Dermis blood vessel endothelial cell (primary cell): ENCODE data around the gene C20orf204. TPM values are rescaled to one million over a fixed set of nuclear protein-coding genes. Genes with fewer than 3 reads are reported as not detected.

Experiments
- DNase-seq: peaks from one replicate; pipeline ENCODE4 v3.0.0; 2010
- total RNA-seq: library from RNA; depleted of rRNA; stranded (reverse); fragments of >200 nt; gene quantifications from 2 replicates; pipeline ENCODE4 v1.2.3, GENCODE V29; 2014

C20orf204 gene
- total RNA-seq, 1 donor from 2014 or later, result 11.2 TPM

DNA sequence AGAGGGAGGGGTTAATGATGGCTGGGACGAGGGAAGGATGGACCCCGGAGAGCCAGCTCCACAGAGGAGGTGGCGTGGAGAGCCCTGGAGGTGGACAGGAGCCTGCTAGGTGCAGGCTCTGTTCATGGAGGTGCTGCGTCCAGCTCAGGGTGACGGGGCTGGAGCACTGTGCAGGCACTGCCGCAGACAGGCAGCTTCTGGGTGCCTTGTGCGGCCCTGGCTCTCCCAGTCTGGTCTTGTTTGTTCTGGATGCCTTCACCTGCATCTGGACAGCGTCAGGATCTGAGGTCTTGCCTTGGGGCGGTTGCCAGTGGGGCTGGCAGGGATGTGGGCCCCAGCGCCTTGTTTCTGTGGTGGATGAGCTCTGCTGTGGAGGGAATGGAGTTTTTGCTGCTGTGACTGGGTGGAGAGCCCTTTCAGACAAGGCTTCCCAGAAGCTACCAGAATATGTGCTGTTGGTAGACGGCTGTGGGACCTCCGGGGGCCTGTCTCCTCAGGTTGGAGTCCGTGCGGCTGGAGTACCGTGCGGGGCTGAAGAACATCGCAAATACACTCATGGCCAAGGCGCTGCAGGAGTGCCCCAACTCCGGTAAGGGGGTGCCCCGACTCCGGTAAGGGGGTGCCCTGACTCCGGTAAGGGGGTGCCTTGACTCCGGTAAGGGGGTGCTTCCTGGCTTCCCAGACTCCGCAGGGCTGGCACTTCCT lies 7.8 kb upstream of the C20orf204 start:
- DNase-seq, result no peak

GRCh38 chr20:64029293-64030117 lies 6.5 kb upstream of the C20orf204 start:
- DNase-seq, result no peak

DNA sequence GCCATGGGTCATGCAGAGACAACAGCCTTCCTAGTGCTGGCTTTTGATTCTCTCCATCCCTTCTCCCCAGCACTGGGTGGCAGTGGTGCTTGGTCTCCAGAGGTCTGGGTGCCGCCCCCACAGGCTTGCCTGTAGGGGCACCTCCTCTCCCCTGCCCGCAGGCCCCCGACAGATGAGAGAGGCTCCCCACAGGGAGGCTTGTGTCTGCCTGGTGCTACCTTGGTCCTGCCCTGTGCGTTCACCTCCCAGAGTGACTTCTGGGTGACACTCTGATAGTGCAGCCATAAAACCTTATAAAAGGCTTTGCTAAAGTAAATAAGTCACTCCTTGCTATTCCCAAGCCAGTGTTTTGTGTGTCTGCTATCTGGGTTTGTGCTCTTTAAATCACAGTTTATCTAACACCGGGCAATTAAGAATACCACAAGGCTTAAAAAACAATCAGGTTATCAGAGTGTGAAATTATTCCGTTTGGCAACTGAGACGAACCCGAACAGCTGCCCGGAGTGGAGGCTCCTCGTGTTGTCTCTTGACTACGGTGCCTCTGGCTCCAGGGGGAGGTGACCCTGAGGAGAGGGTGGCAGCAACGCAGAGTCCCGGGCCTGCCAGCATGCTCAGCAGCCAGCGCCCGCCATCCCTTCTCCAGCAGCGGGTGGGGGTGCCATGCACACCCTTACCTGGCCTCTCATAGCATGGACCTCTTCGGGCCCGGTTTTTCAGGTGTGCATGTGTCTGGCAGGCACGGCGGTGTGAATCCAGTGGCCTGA lies 5.4 kb upstream of the C20orf204 start:
- no peak for DNase-seq

DNA sequence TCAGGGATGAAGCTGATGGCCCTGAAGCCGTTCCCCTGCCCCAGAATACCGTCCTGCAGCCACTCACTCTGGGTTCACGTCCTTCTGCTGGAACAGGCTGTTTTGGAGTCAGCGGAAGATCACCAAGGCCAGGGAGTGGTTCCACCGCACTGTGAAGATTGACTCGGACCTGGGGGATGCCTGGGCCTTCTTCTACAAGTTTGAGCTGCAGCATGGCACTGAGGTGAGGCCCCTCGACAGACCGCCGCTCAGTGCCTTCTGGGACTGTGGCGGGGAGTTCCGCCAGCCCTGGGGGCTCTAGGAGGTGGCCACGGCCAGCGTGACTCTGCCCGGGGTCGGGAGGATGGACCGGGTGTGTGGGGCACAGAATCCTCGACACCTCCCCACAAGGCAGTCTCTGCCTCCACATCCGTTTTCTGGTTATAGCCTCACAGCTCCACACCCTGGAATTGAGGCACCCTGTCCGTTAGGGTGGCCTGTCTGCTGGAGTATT lies 4.1 kb upstream of the C20orf204 start:
- no peak for DNase-seq

DNA sequence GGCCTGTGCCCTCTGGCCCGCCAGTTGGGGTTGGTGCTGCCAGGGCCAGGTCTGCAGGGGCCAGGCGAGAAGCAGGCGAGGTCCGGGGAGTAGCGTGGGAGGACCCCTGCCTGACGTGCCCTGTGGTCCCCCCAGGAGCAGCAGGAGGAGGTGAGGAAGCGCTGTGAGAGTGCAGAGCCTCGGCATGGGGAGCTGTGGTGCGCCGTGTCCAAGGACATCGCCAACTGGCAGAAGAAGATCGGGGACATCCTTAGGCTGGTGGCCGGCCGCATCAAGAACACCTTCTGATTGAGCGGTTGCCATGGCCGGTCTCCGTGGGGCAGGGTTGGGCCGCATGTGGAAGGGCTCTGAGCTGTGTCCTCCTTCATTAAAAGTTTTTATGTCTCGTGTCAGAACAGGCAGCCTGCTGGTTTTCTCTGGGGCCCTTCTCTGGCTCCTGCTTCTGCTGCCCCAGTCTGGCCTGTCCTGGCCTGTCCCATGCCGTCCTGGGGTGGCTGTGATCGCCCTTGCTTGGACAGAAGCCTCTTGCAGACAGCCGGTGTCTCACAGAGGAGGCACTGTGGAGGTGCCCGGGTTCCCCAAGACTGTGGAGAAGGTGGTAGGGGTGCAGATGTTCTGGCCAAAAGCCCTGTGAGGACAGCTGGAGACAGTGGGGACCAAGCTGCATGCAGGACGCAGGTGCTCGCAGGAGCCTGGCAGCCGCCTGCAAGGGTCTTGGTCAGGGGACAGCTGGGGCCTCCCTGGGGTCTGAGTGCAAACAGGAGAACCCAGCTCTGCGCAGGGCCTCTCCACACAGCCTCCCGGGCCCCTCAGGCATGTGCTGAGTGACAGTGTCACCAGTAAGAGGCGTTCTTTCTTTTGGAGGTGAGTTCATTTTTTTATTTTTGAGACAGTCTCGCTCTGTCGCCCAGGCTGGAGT lies 3.0 kb upstream of the C20orf204 start:
- no peak for DNase-seq

DNA sequence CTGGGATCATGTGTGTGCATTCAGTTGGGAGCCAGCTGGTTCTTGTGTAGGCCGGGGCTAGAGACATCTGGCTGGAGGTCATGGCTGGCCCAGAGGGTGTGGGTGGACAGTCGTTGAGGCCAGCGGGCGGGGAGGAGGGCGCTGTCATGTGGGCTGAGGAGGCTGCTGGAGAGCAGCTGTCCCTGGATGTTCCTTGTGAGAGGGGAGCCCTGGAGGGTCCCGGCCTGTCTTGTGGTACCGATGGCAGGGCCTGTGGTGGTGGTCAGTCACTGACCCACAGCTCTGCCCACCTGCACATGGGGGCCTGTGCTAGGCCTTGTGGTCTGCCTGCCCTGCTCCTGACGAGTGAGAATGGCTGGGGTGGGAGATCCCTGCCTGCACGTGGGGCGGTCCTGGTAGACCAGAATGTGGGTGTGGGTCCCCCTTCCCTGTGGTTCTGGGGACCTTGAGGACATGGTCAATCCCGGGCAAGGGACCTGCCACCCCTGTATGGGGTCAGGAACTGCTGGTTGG lies 1.9 kb upstream of the C20orf204 start:
- no peak for DNase-seq

DNA sequence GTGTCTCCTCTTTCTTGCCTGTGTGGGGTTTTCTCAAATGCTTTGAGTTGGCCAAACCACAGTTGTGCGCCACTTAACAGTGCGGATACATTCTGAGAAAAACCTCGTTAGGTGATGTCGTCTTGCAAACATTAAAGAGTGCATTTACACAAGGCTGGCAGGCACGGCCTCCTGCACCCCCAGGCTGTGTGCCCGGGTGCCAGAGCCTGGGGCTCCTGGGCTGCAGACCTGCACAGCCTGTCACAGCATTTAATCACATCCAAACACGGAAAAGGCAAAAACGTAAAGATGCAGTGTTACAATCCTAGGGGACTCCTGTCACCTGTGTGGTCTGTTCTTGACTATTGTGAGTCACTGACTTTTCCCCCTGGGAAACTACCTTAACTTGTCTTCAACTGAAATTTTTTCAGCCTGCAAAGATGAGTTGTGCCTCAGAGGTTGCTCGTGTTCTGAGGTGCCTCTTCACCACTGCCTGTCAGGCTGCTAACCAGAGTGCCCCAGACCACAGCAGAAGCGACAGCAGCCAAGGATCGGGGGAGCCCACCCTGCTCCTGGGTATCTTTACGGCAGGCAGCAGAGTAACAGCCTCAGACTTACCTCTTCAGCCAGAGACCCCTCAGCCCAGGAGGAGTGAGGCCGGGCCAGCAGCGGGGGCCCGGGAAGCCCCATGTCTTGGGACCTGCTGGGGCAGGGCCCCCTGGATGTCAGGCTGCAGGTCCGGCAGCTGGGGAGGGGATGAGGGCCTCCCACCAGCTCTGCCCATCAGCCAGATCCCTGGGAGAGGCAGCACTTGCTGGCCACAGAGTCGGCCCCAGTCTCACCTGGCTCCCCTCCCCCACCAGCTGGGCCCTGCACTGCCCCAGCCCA lies 683 bp upstream of the C20orf204 start:
- DNase-seq, result no peak

DNA sequence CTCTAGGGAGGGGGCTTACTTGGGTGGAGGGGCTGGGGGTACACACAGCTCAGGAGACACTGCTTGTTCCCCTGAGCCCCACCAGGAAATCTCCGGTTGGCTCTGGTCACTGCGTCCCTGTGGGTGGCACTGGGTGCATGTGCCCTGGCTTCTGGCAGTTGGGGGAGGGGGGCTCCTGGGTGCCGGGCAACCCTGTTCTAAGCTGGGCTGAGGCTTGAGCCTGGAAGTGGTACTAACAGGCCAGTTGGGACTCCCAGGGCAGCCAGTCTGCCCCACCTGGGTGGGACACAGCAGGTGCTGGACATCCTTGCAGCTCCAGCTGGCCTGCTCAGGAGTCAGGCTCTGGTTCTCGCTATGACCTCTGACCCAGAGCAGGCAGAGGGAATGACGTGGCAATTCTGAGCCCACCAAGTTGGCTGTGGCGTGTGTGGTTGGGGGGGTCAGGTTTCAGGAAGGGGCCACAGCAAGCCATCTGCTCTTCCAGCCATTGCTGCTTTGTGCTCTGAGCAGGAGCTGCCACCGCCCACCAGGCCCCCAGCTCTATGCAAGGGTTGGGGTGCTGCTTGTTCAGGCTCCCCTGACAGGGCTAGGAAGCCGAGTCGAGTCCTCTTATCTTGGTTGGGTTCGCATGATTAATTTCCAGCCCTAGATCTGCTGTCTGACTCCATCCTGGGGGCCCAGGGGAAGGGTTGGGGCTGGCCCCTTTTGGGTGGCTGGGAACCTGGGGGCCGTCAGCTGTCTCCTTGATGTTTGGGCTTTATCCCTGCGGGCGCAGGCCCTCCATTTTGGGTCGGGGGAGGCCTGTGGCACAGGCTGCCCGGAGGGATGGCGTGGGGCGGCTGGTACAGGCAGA lies 590 bp downstream of the C20orf204 start:
- no peak for DNase-seq

DNA sequence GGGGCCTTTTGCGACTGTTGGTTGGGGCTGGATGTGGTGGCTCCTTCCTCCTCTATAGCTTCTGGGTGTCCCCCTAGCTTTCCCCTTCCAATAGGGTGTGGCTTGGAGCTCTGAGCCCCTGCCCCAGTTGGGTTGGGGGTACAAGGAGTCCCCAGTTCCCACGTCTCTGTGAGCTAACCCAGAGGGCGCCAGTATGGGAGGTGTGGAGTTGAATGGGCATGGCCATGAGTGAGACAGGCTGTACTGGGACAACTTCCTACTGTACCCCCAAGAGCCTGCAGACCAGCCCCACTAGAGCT lies 1.2 kb downstream of the C20orf204 start:
- no peak for DNase-seq

GRCh38 chr20:64037498-64038213 lies 1.7 kb downstream of the C20orf204 start:
- DNase-seq, result peak; percentile 41

DNA sequence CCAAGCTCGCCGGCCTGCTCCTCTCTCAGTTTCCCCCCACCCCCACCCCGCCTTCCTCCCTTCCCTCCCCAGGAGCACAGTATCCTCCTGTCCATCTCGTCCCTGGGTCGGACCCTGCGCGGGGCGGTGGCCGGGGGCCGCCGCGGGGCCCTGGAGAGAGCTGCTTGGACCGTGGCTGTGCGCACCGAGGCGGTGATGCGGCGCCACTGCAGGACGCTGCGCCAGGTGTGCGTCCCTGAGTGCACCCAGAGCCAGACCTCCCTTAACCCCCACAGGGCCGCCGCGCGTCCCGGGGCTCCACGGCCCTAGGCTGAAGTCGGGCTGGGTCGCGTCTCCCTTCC lies 2.2 kb downstream of the C20orf204 start:
- DNase-seq, result no peak

GRCh38 chr20:64038565-64039292 lies 2.7 kb downstream of the C20orf204 start:
- DNase-seq, result peak; percentile 96

DNA sequence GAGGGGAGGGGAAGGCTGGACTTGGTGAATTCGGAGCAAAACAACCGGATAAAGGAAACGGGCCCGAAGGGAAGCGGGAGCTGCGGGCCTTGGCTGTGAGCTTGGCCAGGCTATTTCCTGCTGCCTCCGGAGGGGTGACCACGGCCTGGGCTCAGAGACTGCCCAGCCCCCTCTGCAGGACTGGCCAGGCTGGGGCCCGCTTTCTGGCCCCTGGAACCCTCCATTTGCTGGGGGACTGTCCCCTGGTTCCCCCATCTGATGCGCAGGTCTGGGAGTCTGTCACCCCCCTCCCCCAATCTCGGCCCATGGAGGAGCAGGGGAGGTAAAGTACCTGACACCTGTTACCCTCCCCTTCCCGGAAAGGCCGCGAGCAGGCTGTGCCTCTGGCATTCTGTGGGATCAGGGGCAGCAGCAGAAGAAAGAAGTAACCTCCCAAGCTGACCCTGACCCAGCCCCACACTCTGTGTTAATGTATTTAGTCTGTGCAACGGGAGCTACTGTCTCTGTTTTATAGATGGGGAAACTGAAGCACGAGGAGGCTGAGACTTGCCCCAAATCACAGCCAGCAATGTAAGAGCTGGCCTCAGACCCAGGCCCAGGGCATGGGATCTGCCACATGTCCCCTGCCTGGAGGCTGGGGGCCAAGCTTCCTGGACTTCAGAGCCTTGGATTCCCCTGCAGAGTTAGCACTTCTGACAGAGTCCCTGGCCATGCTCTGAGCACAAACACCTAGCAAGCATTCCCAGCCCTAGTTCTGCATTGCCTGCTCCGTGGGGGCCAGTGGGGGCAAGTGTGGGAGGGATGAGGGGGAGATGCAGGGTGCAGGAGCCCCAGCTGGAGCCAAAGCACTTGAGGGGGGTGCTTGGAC lies 3.5 kb downstream of the C20orf204 start:
- no peak for DNase-seq

DNA sequence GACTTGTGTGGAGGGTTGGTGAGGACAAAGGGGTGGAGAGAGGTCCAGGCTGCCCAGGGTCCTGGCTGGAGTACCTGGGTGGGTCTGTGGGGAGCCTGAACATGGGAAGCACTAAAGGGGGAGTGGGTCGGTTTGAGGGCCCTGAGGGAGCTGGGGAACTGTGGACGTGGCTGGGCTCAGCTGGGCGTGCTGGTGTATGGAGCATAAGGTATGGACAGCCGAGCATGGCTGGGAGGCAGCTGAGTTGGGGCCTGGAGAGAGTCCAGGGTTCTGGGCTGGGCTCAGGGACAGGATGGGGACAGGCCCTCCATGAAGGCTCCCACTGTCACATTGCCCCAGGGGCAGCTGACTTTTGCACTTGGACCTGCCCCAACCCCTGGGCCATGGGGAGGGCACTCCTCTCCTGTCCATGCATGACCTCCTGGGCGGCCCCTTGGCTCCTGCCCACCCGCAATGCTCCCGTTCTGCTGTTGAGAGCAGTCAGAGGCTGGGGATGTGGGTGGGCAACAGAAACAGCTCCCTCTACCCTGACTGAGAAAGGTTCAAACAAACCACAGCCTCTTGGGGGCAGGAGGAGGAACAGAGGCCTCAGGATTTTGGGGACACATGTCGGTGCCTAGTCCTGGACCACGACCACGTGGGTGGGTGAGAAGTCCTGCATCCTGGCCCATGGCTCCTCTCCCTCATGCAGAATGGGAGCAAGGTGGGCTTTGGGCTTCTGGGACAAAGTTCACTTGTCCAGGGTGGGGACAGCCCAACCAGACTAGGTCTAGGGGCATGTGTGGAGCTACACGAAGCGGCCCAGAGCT lies 4.5 kb downstream of the C20orf204 start:
- no peak for DNase-seq

- DNase-seq, result no peak
Measured at GRCh38 chr20:64041040-64041780, 5.2 kb downstream of the C20orf204 start.

DNA sequence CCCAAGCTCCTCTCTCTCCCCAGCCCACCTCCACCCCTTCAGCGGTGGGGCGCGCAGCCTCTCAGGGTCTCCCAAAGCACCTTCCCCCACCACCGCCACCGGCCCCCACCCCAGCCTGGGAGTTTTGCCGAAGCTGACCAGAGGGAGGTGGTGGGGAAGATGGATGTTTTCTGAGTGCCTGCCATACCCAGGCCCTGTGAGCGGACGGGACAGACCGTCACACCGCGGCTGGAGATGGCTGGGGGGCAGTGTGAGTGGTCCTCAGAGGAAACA lies 5.7 kb downstream of the C20orf204 start:
- DNase-seq, result no peak
